HEK293 (cell line): Measurements from ENCODE around the gene FRAT2.

Experiments used
- CTCF ChIA-PET: fragments of 350-600 bp; formaldehyde crosslinking; extraction: SDS; loops from one replicate; lab custom pipeline; 2021; ENCODE audit warnings: antibody characterized with exemption; lab: Yijun Ruan, JAX
- POLR2A ChIA-PET: fragments of 300-600 bp; formaldehyde crosslinking; extraction: SDS; loops from one replicate; lab custom pipeline; 2020; ENCODE audit warnings: antibody characterized with exemption, inconsistent platforms; lab: Yijun Ruan, JAX
- H3K27ac ChIP-seq: fragments of 200-500 bp; sonication (Bioruptor generic); 2 replicates; pipeline ENCODE4 v1.5.1; 2014; ENCODE audit warnings: low read depth, low read length, control low read depth, inconsistent platforms; ENCODE audit errors: extremely low read depth
- H3K36me3 ChIP-seq, 2 experiments: fragments of 200-500 bp in 1 of 2; sonication (Bioruptor generic) in 1 of 2; 1 replicate in 1 of 2; 2 replicates in 1 of 2; pipeline ENCODE4 v1.5.1; 2014 to 2017; ENCODE audit warnings: inconsistent platforms in 2 of 2, low read length in 2 of 2; ENCODE audit not compliant: control insufficient read depth in 2 of 2, insufficient read depth in 1 of 2
- H3K4me1 ChIP-seq: fragments of 200-500 bp; sonication (Bioruptor generic); 2 replicates; pipeline ENCODE4 v1.5.1; 2014; ENCODE audit warnings: mild to moderate bottlenecking, low read length, inconsistent platforms; ENCODE audit not compliant: control insufficient read depth, insufficient read depth
- H3K4me3 ChIP-seq: 2 replicates; pipeline ENCODE4 v1.5.1; 2011; ENCODE audit warnings: low read depth, mild to moderate bottlenecking, control low read depth, low read length, moderate library complexity
- H3K9me3 ChIP-seq: fragments of 200-500 bp; sonication (Bioruptor generic); 2 replicates; pipeline ENCODE4 v1.5.1; 2014; ENCODE audit warnings: low read depth, low read length, inconsistent platforms; ENCODE audit not compliant: control insufficient read depth, insufficient read depth
- GFI1B ChIP-seq: fragments of 450-650 bp; formaldehyde crosslinking; IDR thresholded peaks from 2 replicates; pipeline ENCODE4 v1.5.1; 2016; ENCODE audit warnings: missing biosample characterization, missing genetic modification characterization
- GLIS2 ChIP-seq: fragments of 450-650 bp; formaldehyde crosslinking; IDR thresholded peaks from 2 replicates; pipeline ENCODE4 v1.5.1; 2016; ENCODE audit warnings: missing biosample characterization, missing genetic modification characterization
- HOXA7 ChIP-seq: sonication (generic); formaldehyde crosslinking; IDR thresholded peaks from 2 replicates; pipeline ENCODE4 v1.8.1; 2022; ENCODE audit warnings: missing genetic modification reagents, borderline replicate concordance
- OVOL3 ChIP-seq: fragments of 450-650 bp; formaldehyde crosslinking; IDR thresholded peaks from 2 replicates; pipeline ENCODE4 v1.5.1; 2016; ENCODE audit warnings: missing biosample characterization, missing genetic modification characterization
- PRDM4 ChIP-seq: fragments of 450-650 bp; formaldehyde crosslinking; IDR thresholded peaks from 2 replicates; pipeline ENCODE4 v1.5.1; 2017; ENCODE audit warnings: missing biosample characterization, missing genetic modification characterization
- ZNF121 ChIP-seq: fragments of 450-650 bp; formaldehyde crosslinking; IDR thresholded peaks from 2 replicates; pipeline ENCODE4 v1.5.1; 2016; ENCODE audit warnings: missing biosample characterization, missing genetic modification characterization
- ZNF157 ChIP-seq: fragments of 450-650 bp; formaldehyde crosslinking; IDR thresholded peaks from 2 replicates; pipeline ENCODE4 v1.5.1; 2016; ENCODE audit warnings: missing biosample characterization, missing genetic modification characterization
- ZNF169 ChIP-seq: fragments of 450-650 bp; formaldehyde crosslinking; IDR thresholded peaks from 2 replicates; pipeline ENCODE4 v1.5.1; 2016; ENCODE audit warnings: missing biosample characterization, missing genetic modification characterization
- ZNF202 ChIP-seq: fragments of 450-650 bp; formaldehyde crosslinking; IDR thresholded peaks from 2 replicates; pipeline ENCODE4 v1.5.1; 2016; ENCODE audit warnings: missing biosample characterization, missing genetic modification characterization, borderline replicate concordance
- ZNF239 ChIP-seq: fragments of 450-650 bp; formaldehyde crosslinking; IDR thresholded peaks from 2 replicates; pipeline ENCODE4 v1.5.1; 2016; ENCODE audit warnings: missing biosample characterization, missing genetic modification characterization
- ZNF354C ChIP-seq: fragments of 450-650 bp; formaldehyde crosslinking; IDR thresholded peaks from 2 replicates; pipeline ENCODE4 v1.5.1; 2016; ENCODE audit warnings: missing biosample characterization, missing genetic modification characterization, low read depth, borderline replicate concordance
- ZNF362 ChIP-seq: fragments of 450-650 bp; formaldehyde crosslinking; IDR thresholded peaks from 2 replicates; pipeline ENCODE4 v1.5.1; 2016; ENCODE audit warnings: missing biosample characterization, missing genetic modification characterization
- ZNF600 ChIP-seq: fragments of 450-650 bp; formaldehyde crosslinking; IDR thresholded peaks from 2 replicates; pipeline ENCODE4 v1.5.1; 2016; ENCODE audit warnings: missing biosample characterization, missing genetic modification characterization
- ZNF639 ChIP-seq: fragments of 450-650 bp; formaldehyde crosslinking; IDR thresholded peaks from 2 replicates; pipeline ENCODE4 v1.5.1; 2016; ENCODE audit warnings: missing biosample characterization, missing genetic modification characterization
- TF ChIP-seq, protein P1 (sequence below): fragments of 450-650 bp; formaldehyde crosslinking; IDR thresholded peaks from 2 replicates; pipeline ENCODE4 v1.5.1; 2016; ENCODE audit warnings: missing biosample characterization, missing genetic modification characterization, borderline replicate concordance
- TF ChIP-seq, protein P2 (sequence below): fragments of 450-650 bp; formaldehyde crosslinking; IDR thresholded peaks from 2 replicates; pipeline ENCODE4 v1.5.1; 2016; ENCODE audit warnings: missing biosample characterization, missing genetic modification characterization

The FRAT2 gene

DNA sequence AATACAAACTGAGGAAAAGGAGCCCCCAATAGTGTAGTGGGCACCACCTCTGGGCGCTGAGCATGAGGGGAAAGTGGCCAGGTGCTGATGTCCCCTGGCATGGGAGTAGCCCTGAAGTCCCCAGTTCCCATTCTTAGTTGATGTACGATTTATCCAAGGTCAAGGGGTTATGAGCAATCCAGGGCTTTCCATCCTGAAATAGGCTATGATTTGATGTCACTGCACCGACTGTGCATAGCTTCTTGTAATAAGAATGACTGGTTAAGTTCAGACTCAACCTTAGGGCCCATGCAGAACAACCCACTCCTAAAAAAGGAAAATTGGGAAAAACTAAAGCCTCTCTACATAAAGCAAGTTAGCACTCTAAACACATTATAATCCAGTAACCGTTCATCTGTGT lies 11.0 kb downstream of the FRAT2 start:
- no peak overlapping the region for H3K27ac ChIP-seq
- no peaks in the 10 kb centered on the region; the same call in 1 of the 2 replicates for H3K4me1 ChIP-seq
- POLR2A ChIA-PET = interaction anchor here (0.7 to 1.5 kb wide), 3 partner anchors 9 to 695 kb away, joined by 3 to 11 read pairs (median 7); no protein-coding TSS in a partner anchor
- no peaks in the 10 kb centered on the region for H3K9me3 ChIP-seq
- H3K36me3 ChIP-seq = no peaks in the 10 kb centered on the region
- H3K4me3 ChIP-seq = no peak overlapping the region
- CTCF ChIA-PET = interaction anchor here (0.6 kb wide), 2 partner anchors 284 to 1052 kb away, joined by 3 read pairs; partner anchors contain the start of gene BLNK
- no peak for TF ChIP-seq GFI1B (tag by site-specific recombination)
- TF ChIP-seq ZNF157 = no peak
- TF ChIP-seq HOXA7 (CRISPR knock-in tag) = no peak
- no peak for TF ChIP-seq ZNF202 (tag by site-specific recombination)
- no peak for TF ChIP-seq ZNF362 (tag by site-specific recombination)
- no peak for TF ChIP-seq OVOL3 (tag by site-specific recombination)
- TF ChIP-seq, protein P1, sequence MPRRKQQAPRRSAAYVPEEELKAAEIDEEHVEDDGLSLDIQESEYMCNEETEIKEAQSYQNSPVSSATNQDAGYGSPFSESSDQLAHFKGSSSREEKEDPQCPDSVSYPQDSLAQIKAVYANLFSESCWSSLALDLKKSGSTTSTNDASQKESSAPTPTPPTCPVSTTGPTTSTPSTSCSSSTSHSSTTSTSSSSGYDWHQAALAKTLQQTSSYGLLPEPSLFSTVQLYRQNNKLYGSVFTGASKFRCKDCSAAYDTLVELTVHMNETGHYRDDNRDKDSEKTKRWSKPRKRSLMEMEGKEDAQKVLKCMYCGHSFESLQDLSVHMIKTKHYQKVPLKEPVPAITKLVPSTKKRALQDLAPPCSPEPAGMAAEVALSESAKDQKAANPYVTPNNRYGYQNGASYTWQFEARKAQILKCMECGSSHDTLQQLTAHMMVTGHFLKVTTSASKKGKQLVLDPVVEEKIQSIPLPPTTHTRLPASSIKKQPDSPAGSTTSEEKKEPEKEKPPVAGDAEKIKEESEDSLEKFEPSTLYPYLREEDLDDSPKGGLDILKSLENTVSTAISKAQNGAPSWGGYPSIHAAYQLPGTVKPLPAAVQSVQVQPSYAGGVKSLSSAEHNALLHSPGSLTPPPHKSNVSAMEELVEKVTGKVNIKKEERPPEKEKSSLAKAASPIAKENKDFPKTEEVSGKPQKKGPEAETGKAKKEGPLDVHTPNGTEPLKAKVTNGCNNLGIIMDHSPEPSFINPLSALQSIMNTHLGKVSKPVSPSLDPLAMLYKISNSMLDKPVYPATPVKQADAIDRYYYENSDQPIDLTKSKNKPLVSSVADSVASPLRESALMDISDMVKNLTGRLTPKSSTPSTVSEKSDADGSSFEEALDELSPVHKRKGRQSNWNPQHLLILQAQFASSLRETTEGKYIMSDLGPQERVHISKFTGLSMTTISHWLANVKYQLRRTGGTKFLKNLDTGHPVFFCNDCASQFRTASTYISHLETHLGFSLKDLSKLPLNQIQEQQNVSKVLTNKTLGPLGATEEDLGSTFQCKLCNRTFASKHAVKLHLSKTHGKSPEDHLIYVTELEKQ (tag by site-specific recombination) = no peak
- no peak for TF ChIP-seq GLIS2 (tag by site-specific recombination)

DNA sequence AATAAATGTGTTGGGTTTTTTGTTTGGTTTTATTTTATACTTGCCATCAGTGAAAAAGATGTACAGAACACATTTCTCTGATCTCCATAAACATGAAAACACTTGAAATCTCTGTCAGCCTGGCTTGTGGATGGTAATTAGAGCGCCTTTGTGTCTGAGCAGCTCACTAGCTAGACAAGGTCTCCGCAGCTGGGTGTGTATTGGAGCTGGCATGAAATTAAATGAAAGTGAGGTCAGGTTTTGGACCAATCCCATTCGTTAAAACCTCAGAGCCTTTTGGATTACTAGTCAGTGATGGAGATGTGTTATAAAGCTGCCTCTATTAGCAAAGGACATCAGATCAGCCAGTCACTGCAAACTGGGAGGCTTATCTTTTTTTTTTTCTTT lies 12.7 kb downstream of the FRAT2 start:
- no peaks in the 10 kb centered on the region for H3K9me3 ChIP-seq
- H3K27ac ChIP-seq = no peak overlapping the region
- CTCF ChIA-PET = interaction anchor here (1.2 to 1.3 kb wide), 3 partner anchors 9 to 112 kb away, joined by 3 to 6 read pairs (median 3); no protein-coding TSS in a partner anchor
- TF ChIP-seq, protein P2, sequence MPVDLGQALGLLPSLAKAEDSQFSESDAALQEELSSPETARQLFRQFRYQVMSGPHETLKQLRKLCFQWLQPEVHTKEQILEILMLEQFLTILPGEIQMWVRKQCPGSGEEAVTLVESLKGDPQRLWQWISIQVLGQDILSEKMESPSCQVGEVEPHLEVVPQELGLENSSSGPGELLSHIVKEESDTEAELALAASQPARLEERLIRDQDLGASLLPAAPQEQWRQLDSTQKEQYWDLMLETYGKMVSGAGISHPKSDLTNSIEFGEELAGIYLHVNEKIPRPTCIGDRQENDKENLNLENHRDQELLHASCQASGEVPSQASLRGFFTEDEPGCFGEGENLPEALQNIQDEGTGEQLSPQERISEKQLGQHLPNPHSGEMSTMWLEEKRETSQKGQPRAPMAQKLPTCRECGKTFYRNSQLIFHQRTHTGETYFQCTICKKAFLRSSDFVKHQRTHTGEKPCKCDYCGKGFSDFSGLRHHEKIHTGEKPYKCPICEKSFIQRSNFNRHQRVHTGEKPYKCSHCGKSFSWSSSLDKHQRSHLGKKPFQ (tag by site-specific recombination) = peak; percentile 42; the same call in 1 of the 2 replicates
- TF ChIP-seq ZNF169 (tag by site-specific recombination) (no peak), ZNF600 (peak; percentile 30; the same call in 1 of the 2 replicates)
- H3K4me1 ChIP-seq = no peaks in the 10 kb centered on the region; the same call in 1 of the 2 replicates
- no peaks in the 10 kb centered on the region for H3K36me3 ChIP-seq
- no peak overlapping the region for H3K4me3 ChIP-seq
- POLR2A ChIA-PET = interaction anchor here (1.5 to 2.2 kb wide), 2 partner anchors 10 to 12 kb away, joined by 3 to 9 read pairs; partner anchors contain the start of gene FRAT2

DNA sequence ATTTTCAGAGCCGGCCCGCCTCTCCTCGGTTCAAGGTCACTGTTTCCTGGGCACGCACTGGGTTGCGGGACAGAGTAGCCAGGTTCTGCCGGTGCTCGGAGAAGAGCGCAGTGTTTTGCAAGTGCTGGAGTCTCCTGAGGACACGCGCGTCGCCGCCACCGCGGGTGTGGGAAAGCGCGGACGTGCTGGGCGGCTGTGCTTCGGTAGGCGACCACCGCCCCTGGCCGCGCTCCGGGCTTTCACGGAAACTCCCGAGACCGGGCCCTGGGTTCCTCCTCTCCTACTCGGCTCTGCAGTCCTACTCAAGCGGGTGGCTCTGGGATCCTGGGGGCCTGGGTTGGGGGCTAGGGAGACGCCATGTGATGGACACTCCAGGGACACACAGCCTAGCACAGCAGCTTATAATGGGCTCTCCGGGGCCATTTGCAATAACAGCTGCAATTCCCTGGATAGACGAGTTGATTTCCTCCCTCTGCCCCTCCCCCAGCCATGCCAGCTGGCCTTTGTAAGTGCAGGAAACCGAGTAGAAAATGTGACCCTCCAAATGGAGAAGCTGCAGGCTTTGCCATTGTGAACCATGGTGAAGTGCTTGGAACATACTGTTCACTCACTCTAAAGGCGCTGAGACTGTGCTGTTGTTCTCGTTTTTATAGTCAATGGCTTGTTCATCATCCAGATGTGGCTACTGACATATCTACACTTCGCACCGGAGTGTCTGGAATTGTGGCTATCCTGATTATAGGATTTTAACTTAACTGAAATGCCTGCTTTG lies 13.3 kb downstream of the FRAT2 start:
- Histone ChIP-seq H3K4me3 (no peak overlapping the region), H3K27ac (no peak overlapping the region), H3K9me3 (no peaks in the 10 kb centered on the region), H3K4me1 (no peaks in the 10 kb centered on the region; the same call in 1 of the 2 replicates), H3K36me3 (no peaks in the 10 kb centered on the region)
- POLR2A ChIA-PET = interaction anchor here (2.2 kb wide), 1 partner anchor 12 kb away, joined by 9 read pairs; the partner anchor contains the start of gene FRAT2
- CTCF ChIA-PET = interaction anchor here (1.2 to 1.3 kb wide), 3 partner anchors 10 to 111 kb away, joined by 3 to 6 read pairs (median 3); no protein-coding TSS in a partner anchor
- TF ChIP-seq ZNF600 = peak; percentile 63
- no peak for TF ChIP-seq ZNF354C
- TF ChIP-seq PRDM4 (tag by site-specific recombination) = no peak
- TF ChIP-seq ZNF239 (tag by site-specific recombination) = no peak
- no peak for TF ChIP-seq ZNF639 (tag by site-specific recombination)
- no peak for TF ChIP-seq ZNF362 (tag by site-specific recombination)
- TF ChIP-seq ZNF121 = 0 out of 2 replicates have a peak, but pooled peaks have one; percentile 1
